ENCODE results near the gene ZMYND8.

GRCh38 chr20:47235853-47236638, 120.5 kb downstream of the ZMYND8 start:
- no peak for TF ChIP-seq EZH2 (IDR thresholded peaks at IDR 0.05; ENCODE audit: insufficient read depth, poor library complexity, severe bottlenecking)
- TF ChIP-seq EZH2phosphoT487 (IDR thresholded peaks at IDR 0.05; ENCODE audit: insufficient read depth, low read depth) = no peak

Data from GM23248 (cell line).